GM12865 (cell line): ENCODE measurements around the gene DDX43.

ENCODE experiments used
- DNase-seq: peaks from one replicate; pipeline ENCODE4 v3.0.0; 2010; ENCODE audit warnings: low read depth
- H3K4me3 ChIP-seq: 2 replicates; pipeline ENCODE4 v1.5.1; 2011; ENCODE audit warnings: mild to moderate bottlenecking, low read depth, low read length, control low read depth
- TF ChIP-seq, protein P1 (sequence below): IDR thresholded peaks from 2 replicates; pipeline ENCODE4 v1.5.1; 2011; ENCODE audit warnings: low read length, control low read depth, low read depth, inconsistent platforms; ENCODE audit not compliant: insufficient read depth; ENCODE audit errors: missing control alignments

The DDX43 gene

DNA sequence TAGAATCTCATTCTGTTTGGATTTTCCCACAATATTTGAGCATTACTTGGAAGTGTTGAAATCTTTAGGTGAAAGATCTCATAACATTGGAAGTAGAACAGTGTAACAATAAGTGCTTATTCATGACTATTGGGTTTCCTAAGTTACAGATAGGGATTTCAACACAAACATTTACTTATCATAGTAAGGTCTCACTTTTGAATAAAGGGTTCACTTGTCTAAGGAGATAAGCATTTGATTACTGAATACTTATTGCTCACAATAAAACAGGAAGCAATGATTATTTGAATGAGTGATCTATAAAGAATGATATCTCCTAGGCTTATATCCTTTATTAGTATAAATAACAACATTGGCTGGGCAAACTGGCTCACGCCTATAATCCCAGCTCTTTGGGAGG, 14.8 kb downstream of the DDX43 start:
- DNase-seq, result no peak
- TF ChIP-seq, protein P1, sequence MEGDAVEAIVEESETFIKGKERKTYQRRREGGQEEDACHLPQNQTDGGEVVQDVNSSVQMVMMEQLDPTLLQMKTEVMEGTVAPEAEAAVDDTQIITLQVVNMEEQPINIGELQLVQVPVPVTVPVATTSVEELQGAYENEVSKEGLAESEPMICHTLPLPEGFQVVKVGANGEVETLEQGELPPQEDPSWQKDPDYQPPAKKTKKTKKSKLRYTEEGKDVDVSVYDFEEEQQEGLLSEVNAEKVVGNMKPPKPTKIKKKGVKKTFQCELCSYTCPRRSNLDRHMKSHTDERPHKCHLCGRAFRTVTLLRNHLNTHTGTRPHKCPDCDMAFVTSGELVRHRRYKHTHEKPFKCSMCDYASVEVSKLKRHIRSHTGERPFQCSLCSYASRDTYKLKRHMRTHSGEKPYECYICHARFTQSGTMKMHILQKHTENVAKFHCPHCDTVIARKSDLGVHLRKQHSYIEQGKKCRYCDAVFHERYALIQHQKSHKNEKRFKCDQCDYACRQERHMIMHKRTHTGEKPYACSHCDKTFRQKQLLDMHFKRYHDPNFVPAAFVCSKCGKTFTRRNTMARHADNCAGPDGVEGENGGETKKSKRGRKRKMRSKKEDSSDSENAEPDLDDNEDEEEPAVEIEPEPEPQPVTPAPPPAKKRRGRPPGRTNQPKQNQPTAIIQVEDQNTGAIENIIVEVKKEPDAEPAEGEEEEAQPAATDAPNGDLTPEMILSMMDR, result no peak
- H3K4me3 ChIP-seq, result no peak overlapping the region

DNA sequence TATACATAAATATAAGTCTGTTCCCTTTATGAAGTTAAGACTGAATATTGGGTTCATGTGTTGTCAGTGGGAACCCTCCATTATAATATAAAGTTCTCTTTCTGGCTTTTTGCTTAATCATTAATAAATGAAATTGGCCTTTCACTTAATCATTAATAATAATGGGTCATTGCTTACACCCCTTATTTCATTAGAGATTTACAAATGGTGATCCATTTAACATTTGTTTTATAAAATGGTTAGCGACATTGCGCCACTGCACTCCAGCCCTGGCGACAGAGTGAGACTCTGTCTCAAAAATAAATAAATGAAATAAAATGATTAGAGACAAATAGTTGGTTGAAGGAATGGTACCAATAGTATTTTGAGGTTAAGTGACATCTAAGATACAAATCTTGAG, 18.5 kb downstream of the DDX43 start:
- no peak overlapping the region for H3K4me3 ChIP-seq
- TF ChIP-seq, protein P1, result no peak
- DNase-seq, result no peak

DNA sequence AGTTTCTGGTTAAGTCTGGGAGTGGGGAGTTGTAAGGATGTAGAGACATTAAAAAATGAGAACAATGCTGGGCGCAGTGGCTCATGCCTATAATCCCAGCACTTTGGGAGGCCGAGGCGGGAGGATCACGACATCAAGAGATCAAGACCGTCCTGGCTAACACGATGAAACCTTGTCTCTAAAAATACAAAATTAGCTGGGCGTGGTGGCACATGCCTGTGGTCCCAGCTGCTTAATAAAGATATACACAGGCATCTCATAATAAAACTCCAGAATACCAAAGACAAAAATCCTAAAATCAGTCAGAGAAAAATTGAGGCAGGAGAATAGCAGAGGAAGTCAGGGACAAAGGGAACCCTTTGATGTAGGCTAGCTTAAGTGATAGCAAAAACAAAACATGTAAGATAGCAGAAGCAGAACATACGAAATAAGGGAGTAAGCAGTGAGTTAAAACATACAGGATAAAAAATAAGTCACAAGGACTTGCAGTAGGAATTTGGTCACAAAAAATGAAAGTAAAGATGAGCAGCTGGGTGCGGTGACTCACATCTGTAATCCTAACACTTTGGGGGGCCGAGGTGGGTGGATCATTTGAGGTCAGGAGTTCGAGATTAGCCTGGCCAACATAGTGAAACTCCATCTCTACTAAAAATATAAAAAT, 23.6 kb downstream of the DDX43 start:
- peak; percentile 11 for DNase-seq
- TF ChIP-seq, protein P1, result no peak

DNA sequence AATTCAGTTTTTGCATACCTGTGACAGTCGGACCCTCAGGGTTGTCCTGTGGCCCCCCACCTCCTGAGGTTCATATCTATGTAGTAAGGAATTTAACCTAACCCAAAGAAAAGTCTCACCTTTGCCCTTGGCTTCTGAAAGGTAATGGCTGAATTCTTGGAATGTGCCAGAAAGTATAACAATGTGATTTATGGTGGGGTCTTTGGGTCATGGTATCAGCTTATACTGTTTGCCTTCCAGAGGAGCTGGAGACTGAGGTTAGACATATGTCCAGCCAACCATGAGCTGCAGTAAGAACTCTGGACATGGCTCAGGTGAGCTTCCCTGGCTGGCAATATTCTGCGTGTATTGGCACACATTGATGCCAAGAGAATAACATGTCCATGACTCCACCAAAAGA, 26.9 kb downstream of the DDX43 start:
- no peak for DNase-seq
- no peak overlapping the region for H3K4me3 ChIP-seq
- TF ChIP-seq, protein P1, result no peak

More for the DNA sequence above, 23.6 kb downstream of the DDX43 start:
- no peak overlapping the region for H3K4me3 ChIP-seq

DNA sequence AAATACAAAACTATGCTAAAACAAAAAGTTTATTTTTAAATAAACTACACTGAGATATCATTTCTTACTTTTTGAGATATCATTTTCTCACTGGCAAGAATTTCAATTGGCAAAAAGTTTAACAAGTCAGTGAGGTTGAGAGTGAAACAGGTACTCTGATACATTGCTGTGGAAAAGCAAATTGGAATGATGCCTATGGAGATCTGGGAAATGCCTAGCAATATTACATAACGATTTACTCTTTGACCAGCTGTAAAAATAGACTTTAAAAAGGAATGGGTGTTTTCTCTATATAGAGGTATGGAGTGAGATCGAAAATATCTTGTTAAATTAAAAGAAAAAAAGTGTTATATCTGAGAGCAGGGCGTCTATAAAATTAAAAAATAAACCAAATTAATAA, 40.6 kb downstream of the DDX43 start:
- TF ChIP-seq, protein P1, result no peak
- DNase-seq, result no peak
- no peak overlapping the region for H3K4me3 ChIP-seq

DNA sequence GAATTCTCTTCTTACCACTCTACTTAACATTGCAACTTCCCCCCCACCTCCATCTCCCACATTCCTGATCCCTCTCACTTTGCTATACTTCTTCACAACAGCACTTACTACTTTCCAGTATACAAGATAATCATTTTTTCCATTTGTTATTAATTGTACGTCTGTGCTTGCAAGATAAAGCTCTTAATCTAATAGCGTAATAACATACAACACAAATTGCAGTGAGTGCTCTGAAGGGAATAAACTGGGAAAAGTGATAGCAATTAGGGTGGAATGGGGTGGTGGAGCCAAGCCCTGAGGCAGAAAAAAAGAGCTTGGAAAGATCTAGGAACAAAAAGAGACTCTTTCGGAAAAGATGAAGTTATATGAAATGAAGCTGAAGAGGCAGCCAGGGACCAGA, 48.9 kb downstream of the DDX43 start:
- DNase-seq, result no peak
- no peak overlapping the region for H3K4me3 ChIP-seq
- TF ChIP-seq, protein P1, result no peak
